Measurements from ENCODE around the gene MAGEB10.
"Not testable (repeated sequence)": the region's sequence is repeated elsewhere in the genome, so short reads cannot be mapped to it uniquely, and the experiment has no call there.

MAGEB10 gene, protein sequence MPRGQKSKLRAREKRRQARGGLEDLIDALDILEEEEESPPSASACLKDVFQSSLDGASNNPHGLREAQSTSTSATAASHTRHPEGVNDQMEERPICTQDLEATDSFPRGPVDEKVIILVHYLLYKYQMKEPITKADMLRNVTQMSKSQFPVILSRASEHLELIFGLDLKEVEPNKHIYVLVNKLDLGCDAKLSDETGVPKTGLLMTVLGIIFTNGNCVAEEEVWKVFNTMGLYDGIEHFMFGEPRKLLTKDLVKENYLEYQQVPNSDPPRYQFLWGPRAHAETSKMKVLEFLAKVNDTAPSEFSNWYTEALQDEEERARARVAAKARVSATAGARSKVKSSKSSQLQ

DNA sequence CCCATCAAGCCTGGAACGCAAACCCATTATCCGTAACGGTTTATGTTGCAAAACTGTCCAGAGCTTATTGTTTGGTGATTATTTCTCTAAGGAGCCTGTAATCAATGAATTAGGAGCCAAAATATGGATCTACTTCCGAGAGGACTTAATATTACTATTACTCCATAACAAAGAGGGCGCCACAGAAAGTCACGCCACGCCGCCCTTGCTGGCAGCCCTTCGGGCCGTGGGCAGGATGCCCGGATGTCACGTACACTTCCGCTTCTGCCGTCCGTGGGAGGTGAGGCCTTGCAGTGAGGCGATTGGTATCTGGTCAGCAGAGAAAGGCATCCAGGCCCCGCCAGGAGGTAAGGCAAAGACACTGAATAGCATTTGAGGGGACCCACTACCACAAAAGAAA is at the start of gene MAGEB10:
Gene MAGEB10, plus strand, starts transcription at position 301 of the 400 bp plus-strand sequence. CDS start 13,317 bp downstream, outside the sequence.
- no peak for DNase-seq (ENCODE audit: low read depth in 1 of 2, low spot score in 1 of 2)
- TF ChIP-seq JUND (IDR thresholded peaks at IDR 0.05; ENCODE audit: low read depth), result no peak
- in situ Hi-C loops (cut with HindIII; ENCODE audit: low pct_unique_long_range_greater_than_20kb, low sequenced_read_pairs), result no loop called here

DNA sequence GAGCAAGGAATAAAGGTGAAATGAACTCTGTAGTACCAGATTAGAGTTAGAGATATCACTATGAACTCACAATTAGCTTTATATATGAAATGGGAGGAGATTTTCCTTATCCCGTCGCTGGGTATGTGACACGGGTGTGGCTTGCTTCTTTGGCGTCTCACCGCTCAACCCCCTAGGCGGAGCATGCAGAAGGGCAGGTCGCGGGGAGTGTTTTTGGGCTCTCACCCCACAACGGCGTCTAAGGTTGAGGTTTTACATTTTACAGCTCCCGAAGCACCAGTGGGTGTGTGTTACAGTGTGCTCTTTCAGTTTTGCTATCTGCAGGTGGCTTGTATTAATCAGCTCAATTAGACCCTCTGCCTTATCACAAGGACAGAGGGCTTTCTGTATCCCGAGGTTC is 42.1 kb upstream of the MAGEB10 start:
- in situ Hi-C loops (cut with HindIII; ENCODE audit: low pct_unique_long_range_greater_than_20kb, low sequenced_read_pairs), result no loop called here
- no peak for TF ChIP-seq JUND (IDR thresholded peaks at IDR 0.05; ENCODE audit: low read depth)
- no peak for DNase-seq (ENCODE audit: low read depth in 1 of 2, low spot score in 1 of 2)

DNA sequence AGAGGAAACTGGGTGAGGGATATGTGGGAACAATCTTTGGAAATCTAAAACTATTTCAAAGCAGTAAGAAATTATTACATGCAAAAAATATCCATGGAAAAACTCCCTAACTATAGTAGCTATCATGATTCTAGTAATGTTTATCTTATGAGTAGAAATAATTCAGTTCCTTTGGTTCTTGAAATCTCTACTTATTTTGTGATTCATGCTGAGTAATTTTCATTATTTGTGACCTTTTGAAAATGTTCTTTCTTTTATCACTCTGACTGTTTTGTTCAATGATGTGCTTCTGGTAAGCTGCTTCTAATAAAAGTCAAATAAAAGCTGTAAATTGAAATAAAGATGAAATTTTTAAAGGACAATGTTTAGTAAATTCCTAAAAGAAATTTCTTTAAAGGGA is 40.4 kb upstream of the MAGEB10 start:
- DNase-seq (ENCODE audit: low read depth in 1 of 2, low spot score in 1 of 2), result no peak

DNA sequence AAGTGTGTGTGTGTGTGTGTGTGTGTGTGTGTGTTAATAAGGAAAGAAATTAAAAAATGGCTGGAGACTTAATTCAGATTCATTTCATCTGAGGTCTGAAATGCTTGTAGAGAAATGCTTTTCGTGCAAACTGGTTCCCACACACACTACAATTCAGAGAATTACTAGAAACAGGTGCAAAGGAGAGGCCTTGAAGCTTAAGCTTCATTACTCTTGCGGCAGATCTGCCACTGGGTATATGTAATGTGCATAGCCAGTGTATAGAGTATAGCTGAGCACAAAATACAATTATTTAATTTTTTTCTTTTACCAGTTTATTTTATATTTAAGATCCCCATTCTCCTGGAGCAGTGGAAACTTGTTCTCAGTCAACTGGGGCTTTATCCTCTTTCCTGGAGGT is 31.8 kb upstream of the MAGEB10 start:
- in situ Hi-C loops (cut with HindIII; ENCODE audit: low pct_unique_long_range_greater_than_20kb, low sequenced_read_pairs), result no loop called here
- no peak for TF ChIP-seq JUND (IDR thresholded peaks at IDR 0.05; ENCODE audit: low read depth)
- DNase-seq (ENCODE audit: low read depth in 1 of 2, low spot score in 1 of 2), result no peak

More for the DNA sequence above, 40.4 kb upstream of the MAGEB10 start:
- in situ Hi-C loops (cut with HindIII; ENCODE audit: low pct_unique_long_range_greater_than_20kb, low sequenced_read_pairs), result no loop called here
- TF ChIP-seq JUND (IDR thresholded peaks at IDR 0.05; ENCODE audit: low read depth), result no peak

DNA sequence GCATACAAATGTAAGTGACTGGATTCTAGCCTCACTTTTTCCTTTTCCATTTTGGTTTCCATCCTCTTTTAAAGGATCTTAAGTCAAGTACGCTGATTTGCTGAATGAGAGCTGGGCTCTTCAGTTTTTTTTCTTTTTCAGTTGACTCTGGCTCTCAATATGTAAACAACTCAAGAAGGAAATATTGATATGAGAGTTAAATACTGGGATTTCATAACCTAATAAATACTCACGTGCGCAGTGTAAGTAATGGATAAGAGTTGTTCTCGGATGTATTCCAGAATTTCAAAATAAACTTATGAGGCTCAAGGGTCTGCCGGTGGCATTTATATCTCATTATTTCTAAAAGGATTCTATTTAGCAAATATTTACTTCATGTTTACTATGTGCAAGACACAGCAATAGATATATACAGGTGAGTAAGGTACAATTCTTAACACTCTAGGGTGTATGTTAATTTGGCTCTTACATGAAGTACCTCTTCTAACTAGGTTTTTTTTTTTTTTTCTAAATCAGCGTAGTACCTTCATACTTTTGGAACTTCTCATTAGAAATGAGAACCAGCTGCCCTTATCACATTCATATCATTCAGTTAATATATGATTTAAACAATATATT is 11.0 kb upstream of the MAGEB10 start:
- in situ Hi-C loops (cut with HindIII; ENCODE audit: low pct_unique_long_range_greater_than_20kb, low sequenced_read_pairs), result no loop called here
- no peak for DNase-seq (ENCODE audit: low read depth in 1 of 2, low spot score in 1 of 2)

DNA sequence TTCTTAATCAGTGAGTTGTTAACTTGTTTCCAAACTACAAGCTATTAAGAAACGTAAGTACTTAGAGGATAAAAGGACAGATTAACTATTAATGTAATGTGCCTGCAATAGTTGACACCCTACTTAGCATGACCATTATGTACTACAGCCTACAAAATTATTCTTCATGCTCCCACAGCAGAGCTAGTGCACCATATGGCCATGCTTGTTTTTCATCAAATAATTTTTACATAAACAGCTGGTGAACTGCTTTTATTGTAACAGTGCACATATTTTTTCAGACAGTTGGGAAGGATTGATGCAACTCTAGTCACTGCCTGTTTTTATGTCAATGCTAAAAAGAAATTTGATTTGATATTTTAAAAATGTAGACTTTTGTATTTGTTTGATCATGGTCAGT is 10.2 kb upstream of the MAGEB10 start:
- in situ Hi-C loops (cut with HindIII; ENCODE audit: low pct_unique_long_range_greater_than_20kb, low sequenced_read_pairs), result no loop called here
- DNase-seq (ENCODE audit: low read depth in 1 of 2, low spot score in 1 of 2), result no peak
- no peak for TF ChIP-seq JUND (IDR thresholded peaks at IDR 0.05; ENCODE audit: low read depth)

More for the DNA sequence above, 11.0 kb upstream of the MAGEB10 start:
- no peak for TF ChIP-seq JUND (IDR thresholded peaks at IDR 0.05; ENCODE audit: low read depth)

DNA sequence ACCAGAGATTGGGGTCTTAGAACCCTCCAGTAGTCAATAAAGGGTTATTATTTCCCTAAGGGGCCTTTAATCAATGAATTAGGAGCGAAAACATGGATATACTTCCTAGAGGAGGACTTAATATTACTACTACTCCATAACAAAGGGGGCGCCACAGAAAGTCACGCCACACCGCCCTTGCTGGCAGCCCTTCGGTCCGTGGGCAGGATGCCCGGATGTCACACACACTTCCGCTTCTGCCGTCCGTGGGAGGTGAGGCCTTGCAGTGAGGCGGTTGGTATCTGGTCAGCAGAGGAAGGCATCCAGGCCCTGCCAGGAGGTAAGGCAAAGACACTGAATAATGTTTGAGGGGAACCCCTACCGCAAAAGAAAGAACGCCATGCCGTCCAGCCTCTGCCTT is 436 bp downstream of the MAGEB10 start:
- in situ Hi-C loops (cut with HindIII; ENCODE audit: low pct_unique_long_range_greater_than_20kb, low sequenced_read_pairs), result no loop called here
- TF ChIP-seq JUND (IDR thresholded peaks at IDR 0.05; ENCODE audit: low read depth), result no peak
- no peak for DNase-seq (ENCODE audit: low read depth in 1 of 2, low spot score in 1 of 2)

DNA sequence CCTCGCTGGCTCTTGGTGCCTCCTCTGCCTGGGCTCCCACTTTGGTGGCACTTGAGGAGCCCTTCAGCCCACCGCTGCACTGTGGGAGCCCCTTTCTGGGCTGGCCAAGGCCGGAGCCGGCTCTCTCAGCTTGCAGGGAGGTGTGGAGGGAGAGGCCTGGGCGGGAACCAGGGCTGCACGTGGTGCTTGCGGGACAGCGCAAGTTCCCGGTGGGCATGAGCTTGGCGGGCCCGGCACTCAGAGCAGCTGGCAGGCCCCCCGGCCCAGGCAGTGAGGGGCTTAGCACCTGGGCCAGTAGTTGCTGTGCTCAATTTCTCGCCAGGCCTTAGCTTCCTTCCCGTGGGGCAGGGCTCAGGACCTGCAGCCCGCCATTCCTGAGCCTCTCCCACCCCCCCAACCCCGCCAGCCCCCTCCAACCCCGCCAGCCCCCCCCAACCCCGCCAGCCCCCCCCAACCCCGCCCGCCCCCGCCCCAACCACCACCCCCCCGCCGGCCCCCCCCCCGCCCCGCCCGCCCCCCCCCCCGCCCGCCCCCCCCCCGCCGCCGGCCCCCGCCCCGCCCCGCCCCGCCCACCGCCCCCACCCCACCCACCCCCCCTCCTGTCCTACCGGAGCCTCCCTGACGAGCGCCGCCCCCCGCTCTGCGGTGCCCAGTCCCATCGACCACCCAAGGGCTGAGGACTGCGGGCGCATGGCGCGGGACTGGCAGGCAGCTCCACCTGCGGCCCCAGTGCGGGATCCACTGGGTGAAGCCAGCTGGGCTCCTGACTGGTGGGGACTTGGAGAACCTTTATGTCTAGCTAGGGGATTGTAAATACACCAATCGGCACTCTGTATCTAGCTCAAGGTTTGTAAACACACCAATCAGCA is 1.4 kb downstream of the MAGEB10 start:
- in situ Hi-C loops (cut with HindIII; ENCODE audit: low pct_unique_long_range_greater_than_20kb, low sequenced_read_pairs), result not testable (repeated sequence)

DNA sequence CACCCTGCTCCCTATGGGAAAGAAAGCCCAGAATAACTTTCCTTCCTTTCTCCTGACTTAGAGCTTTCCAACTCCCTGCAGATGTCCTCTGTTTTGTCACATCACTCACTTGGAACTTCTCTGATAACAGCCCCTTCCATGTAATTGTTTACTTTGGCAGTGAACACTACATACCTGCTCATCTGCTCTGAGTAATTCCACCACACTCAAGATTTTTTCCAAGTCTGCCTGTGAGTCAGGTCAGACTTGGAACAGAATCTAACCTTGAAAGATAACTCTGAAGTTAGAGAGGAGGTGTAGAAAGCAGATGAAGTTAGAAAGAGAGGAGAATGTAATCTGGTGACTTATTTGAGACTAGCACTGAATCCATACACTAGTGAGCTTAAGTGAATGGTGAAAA is 7.4 kb downstream of the MAGEB10 start:
- in situ Hi-C loops (cut with HindIII; ENCODE audit: low pct_unique_long_range_greater_than_20kb, low sequenced_read_pairs), result no loop called here
- TF ChIP-seq JUND (IDR thresholded peaks at IDR 0.05; ENCODE audit: low read depth), result no peak
- DNase-seq (ENCODE audit: low read depth in 1 of 2, low spot score in 1 of 2), result no peak

More for the DNA sequence above, 1.4 kb downstream of the MAGEB10 start:
- not testable (repeated sequence) for DNase-seq (ENCODE audit: low read depth in 1 of 2, low spot score in 1 of 2)

DNA sequence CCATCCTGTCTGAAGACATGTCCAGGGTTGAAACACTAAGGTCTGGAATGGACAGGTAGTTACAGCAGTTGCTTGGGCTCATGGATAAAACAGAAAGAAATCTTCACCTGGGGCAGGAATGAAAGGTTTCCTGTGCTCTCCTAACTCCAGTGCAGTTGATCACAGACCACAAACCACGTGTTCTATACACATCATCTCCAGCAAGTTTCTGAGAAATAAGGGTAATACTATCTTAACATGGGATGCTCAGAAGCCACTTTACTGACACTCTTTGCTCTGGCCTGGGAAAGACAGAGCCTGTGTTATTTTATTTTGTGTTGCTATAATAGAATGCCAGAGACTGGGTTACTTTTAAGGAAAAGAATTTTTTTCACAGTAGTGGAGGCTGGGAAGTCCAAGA is 16.0 kb downstream of the MAGEB10 start:
- in situ Hi-C loops (cut with HindIII; ENCODE audit: low pct_unique_long_range_greater_than_20kb, low sequenced_read_pairs), result no loop called here
- no peak for TF ChIP-seq JUND (IDR thresholded peaks at IDR 0.05; ENCODE audit: low read depth)
- no peak for DNase-seq (ENCODE audit: low read depth in 1 of 2, low spot score in 1 of 2)

DNA sequence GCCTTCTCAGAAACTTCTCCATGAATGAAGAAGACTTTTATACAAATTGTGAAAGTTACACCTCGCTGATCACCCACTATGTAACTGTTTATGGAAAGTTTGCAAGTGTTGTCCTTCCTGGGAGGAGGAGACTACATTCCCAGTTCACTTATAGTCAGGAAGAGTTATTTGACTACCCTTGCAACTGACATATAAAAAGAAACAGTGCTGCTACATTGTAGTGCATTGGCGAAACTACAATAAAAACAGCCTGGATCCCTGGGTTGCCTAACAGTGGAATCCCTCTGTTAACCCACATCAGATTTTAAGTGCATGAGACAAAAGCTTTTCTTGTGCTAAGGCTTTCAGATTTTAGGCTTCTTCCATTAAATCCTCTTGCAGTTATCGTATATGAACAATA is 30.4 kb downstream of the MAGEB10 start:
- no peak for DNase-seq (ENCODE audit: low read depth in 1 of 2, low spot score in 1 of 2)
- TF ChIP-seq JUND (IDR thresholded peaks at IDR 0.05; ENCODE audit: low read depth), result no peak
- in situ Hi-C loops (cut with HindIII; ENCODE audit: low pct_unique_long_range_greater_than_20kb, low sequenced_read_pairs), result no loop called here

DNA sequence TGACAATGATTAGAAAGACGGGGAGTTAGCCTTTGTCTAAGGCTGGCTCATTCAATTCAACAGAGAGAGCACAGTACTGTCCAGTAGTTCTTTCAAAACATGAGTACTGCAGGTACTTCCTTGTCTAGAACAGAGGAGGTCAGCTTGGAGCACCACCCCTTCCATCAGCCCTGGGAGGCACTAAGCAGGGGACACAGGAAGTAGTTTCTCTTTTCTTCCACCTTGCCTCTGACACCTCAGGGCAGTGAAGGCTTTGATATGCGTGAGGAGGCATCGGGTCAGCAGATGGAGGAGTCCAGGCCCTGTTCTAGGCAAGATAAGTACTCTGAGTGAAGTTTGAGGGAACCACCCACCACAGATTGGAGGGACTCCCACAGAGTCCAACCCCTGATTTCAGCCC is 33.1 kb downstream of the MAGEB10 start:
- DNase-seq (ENCODE audit: low read depth in 1 of 2, low spot score in 1 of 2), result no peak
- no peak for TF ChIP-seq JUND (IDR thresholded peaks at IDR 0.05; ENCODE audit: low read depth)
- in situ Hi-C loops (cut with HindIII; ENCODE audit: low pct_unique_long_range_greater_than_20kb, low sequenced_read_pairs), result no loop called here

DNA sequence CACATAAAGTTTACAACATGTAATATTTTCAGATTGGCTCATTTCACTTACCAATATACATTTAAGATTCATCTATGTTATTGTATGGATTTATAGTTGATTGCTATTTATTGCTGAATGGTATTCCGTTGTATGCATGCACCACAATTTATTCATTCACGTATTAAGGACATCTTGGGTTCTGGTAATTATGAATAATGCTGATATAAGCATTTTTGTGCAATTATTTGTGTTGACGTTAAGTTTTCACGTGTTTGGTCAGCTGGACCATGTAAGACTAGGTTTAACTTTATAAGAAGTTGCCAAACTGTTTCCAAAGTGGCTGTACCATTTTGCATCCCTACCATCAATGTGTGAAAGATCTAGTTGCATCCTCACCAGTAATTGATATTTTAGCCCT is 35.1 kb downstream of the MAGEB10 start:
- no peak for TF ChIP-seq JUND (IDR thresholded peaks at IDR 0.05; ENCODE audit: low read depth)
- in situ Hi-C loops (cut with HindIII; ENCODE audit: low pct_unique_long_range_greater_than_20kb, low sequenced_read_pairs), result no loop called here

More for the DNA sequence above, 35.1 kb downstream of the MAGEB10 start:
- no peak for DNase-seq (ENCODE audit: low read depth in 1 of 2, low spot score in 1 of 2)

All from T47D (cell line).